HAP-1 (cell line): ENCODE results near the gene ASIC4.

Source experiments
- DNase-seq, 2 experiments: peaks; one replicate each; pipeline ENCODE4 v3.0.0-alpha.2; 2016 to 2020; ENCODE audit warnings: low spot score in 2 of 2
- H3K27me3 ChIP-seq: fragments of 250-450 bp; sonication (Bioruptor Pico); 2 replicates; pipeline ENCODE4 v1.5.1; 2020; ENCODE audit warnings: low read depth, mild to moderate bottlenecking, moderate library complexity
- H3K36me3 ChIP-seq: fragments of 250-450 bp; sonication (Bioruptor Pico); replicated peaks from 2 replicates; pipeline ENCODE4 v1.5.1; 2020; ENCODE audit warnings: mild to moderate bottlenecking
- H3K4me1 ChIP-seq: fragments of 250-450 bp; sonication (Bioruptor Pico); 2 replicates; pipeline ENCODE4 v1.5.1; 2020; ENCODE audit warnings: mild to moderate bottlenecking
- H3K4me3 ChIP-seq: fragments of 250-450 bp; sonication (Bioruptor Pico); 2 replicates; pipeline ENCODE4 v1.5.1; 2020; ENCODE audit warnings: mild to moderate bottlenecking, moderate library complexity
- H3K9me3 ChIP-seq: fragments of 250-450 bp; sonication (Bioruptor Pico); 2 replicates; pipeline ENCODE4 v1.5.1; 2020; ENCODE audit warnings: mild to moderate bottlenecking, moderate library complexity
- in situ Hi-C: fragments of 300-500 bp; cut with MboI; formaldehyde crosslinking; loops from 3 replicates; pipeline ENCODE4 v1.14.3; 2020; ENCODE audit warnings: low sequenced_read_pairs, inconsistent platforms, mixed read lengths

The ASIC4 gene

GRCh38 chr2:219497495-219498279 is 16.6 kb upstream of the ASIC4 start:
- H3K4me3 ChIP-seq = peak overlapping the region; percentile 72
- DNase-seq = peak; percentile 21 to 85
- H3K36me3 ChIP-seq = no peaks in the 10 kb centered on the region
- in situ Hi-C loops = no loop called here
- no peaks in the 10 kb centered on the region for H3K9me3 ChIP-seq
- H3K4me1 ChIP-seq = peaks cover 19% of the 10 kb centered on the region
- 0 out of 2 replicates have a peak, but pooled peaks cover 4% of the 10 kb centered on the region for H3K27me3 ChIP-seq

GRCh38 chr2:219498280-219499057 is 15.8 kb upstream of the ASIC4 start, which contains the start of gene GMPPA:
Gene GMPPA (plus strand): TSS chr2:219498891. CDS start chr2:219499976, 1,085 bp downstream.
- DNase-seq = peak; percentile 97 to 99
- Histone ChIP-seq H3K9me3 (no peaks in the 10 kb centered on the region), H3K4me3 (peak within 1 kb of the TSS; percentile 72), H3K27me3 (0 out of 2 replicates have a peak, but pooled peaks cover 4% of the 10 kb centered on the region), H3K36me3 (no peaks in the 10 kb centered on the region), H3K4me1 (peaks cover 19% of the 10 kb centered on the region)
- in situ Hi-C loops = no loop called here

GRCh38 chr2:219499058-219499307 is 15.3 kb upstream of the ASIC4 start:
- DNase-seq = no peak
- peak overlapping the region; percentile 72 for H3K4me3 ChIP-seq
- no peaks in the 10 kb centered on the region for H3K9me3 ChIP-seq
- in situ Hi-C loops = no loop called here
- 0 out of 2 replicates have a peak, but pooled peaks cover 4% of the 10 kb centered on the region for H3K27me3 ChIP-seq
- H3K4me1 ChIP-seq = peaks cover 19% of the 10 kb centered on the region
- H3K36me3 ChIP-seq = peaks cover 4% of the 10 kb centered on the region; the same call in 1 of the 2 replicates

GRCh38 chr2:219499555-219499954 is 14.7 kb upstream of the ASIC4 start:
- Histone ChIP-seq H3K36me3 (peaks cover 9% of the 10 kb centered on the region; the same call in 1 of the 2 replicates), H3K4me1 (peaks cover 19% of the 10 kb centered on the region), H3K27me3 (0 out of 2 replicates have a peak, but pooled peaks cover 4% of the 10 kb centered on the region), H3K9me3 (no peaks in the 10 kb centered on the region), H3K4me3 (peak overlapping the region; percentile 72)
- no peak for DNase-seq
- in situ Hi-C loops = no loop called here

GRCh38 chr2:219500135-219500534 is 14.1 kb upstream of the ASIC4 start:
- Histone ChIP-seq H3K27me3 (no peaks in the 10 kb centered on the region), H3K36me3 (peaks cover 9% of the 10 kb centered on the region; the same call in 1 of the 2 replicates), H3K9me3 (no peaks in the 10 kb centered on the region), H3K4me1 (peaks cover 19% of the 10 kb centered on the region), H3K4me3 (no peak overlapping the region)
- peak in 1 of 2 experiments; percentile 46 for DNase-seq
- in situ Hi-C loops = no loop called here

GRCh38 chr2:219501849-219502248 is 12.4 kb upstream of the ASIC4 start:
- DNase-seq = no peak
- no peak overlapping the region for H3K4me3 ChIP-seq
- in situ Hi-C loops = no loop called here
- H3K4me1 ChIP-seq = peaks cover 17% of the 10 kb centered on the region
- H3K27me3 ChIP-seq = no peaks in the 10 kb centered on the region
- no peaks in the 10 kb centered on the region for H3K9me3 ChIP-seq
- peaks cover 9% of the 10 kb centered on the region; the same call in 1 of the 2 replicates for H3K36me3 ChIP-seq

GRCh38 chr2:219502618-219503017 is 11.7 kb upstream of the ASIC4 start:
- Histone ChIP-seq H3K36me3 (peaks cover 9% of the 10 kb centered on the region; the same call in 1 of the 2 replicates), H3K27me3 (no peaks in the 10 kb centered on the region), H3K9me3 (no peaks in the 10 kb centered on the region), H3K4me1 (peaks cover 15% of the 10 kb centered on the region), H3K4me3 (no peak overlapping the region)
- in situ Hi-C loops = no loop called here
- DNase-seq = no peak

GRCh38 chr2:219505585-219505984 is 8.7 kb upstream of the ASIC4 start:
- DNase-seq = no peak
- Histone ChIP-seq H3K36me3 (peaks cover 9% of the 10 kb centered on the region; the same call in 1 of the 2 replicates), H3K27me3 (no peaks in the 10 kb centered on the region; the same call in 1 of the 2 replicates), H3K4me1 (peaks cover 4% of the 10 kb centered on the region), H3K9me3 (no peaks in the 10 kb centered on the region), H3K4me3 (no peak overlapping the region)
- in situ Hi-C loops = no loop called here

GRCh38 chr2:219506153-219506801 is 8.0 kb upstream of the ASIC4 start:
- Histone ChIP-seq H3K27me3 (peaks cover 5% of the 10 kb centered on the region), H3K4me3 (no peak overlapping the region), H3K9me3 (no peaks in the 10 kb centered on the region), H3K4me1 (peaks cover 4% of the 10 kb centered on the region), H3K36me3 (peaks cover 9% of the 10 kb centered on the region; the same call in 1 of the 2 replicates)
- in situ Hi-C loops = no loop called here
- no peak for DNase-seq

- Histone ChIP-seq H3K9me3 (no peaks in the 10 kb centered on the region), H3K4me3 (no peak overlapping the region), H3K36me3 (peaks cover 9% of the 10 kb centered on the region; the same call in 1 of the 2 replicates), H3K27me3 (peaks cover 8% of the 10 kb centered on the region), H3K4me1 (peaks cover 4% of the 10 kb centered on the region)
- DNase-seq = no peak
- in situ Hi-C loops = no loop called here
Observed at GRCh38 chr2:219506802-219507526, 7.3 kb upstream of the ASIC4 start.

GRCh38 chr2:219507581-219508443 is 6.5 kb upstream of the ASIC4 start:
- no peaks in the 10 kb centered on the region for H3K9me3 ChIP-seq
- in situ Hi-C loops = no loop called here
- DNase-seq = no peak
- peaks cover 9% of the 10 kb centered on the region; the same call in 1 of the 2 replicates for H3K36me3 ChIP-seq
- peaks cover 4% of the 10 kb centered on the region for H3K4me1 ChIP-seq
- no peak overlapping the region for H3K4me3 ChIP-seq
- H3K27me3 ChIP-seq = peaks cover 16% of the 10 kb centered on the region

- peaks cover 22% of the 10 kb centered on the region for H3K27me3 ChIP-seq
- no peaks in the 10 kb centered on the region for H3K9me3 ChIP-seq
- in situ Hi-C loops = no loop called here
- DNase-seq = no peak
- peaks cover 4% of the 10 kb centered on the region for H3K4me1 ChIP-seq
- no peak overlapping the region for H3K4me3 ChIP-seq
- peaks cover 9% of the 10 kb centered on the region; the same call in 1 of the 2 replicates for H3K36me3 ChIP-seq
Observed at GRCh38 chr2:219508444-219508734, 5.9 kb upstream of the ASIC4 start.
